Osteoblast (primary cell): ENCODE measurements around the gene ANKRD28. TPM values are rescaled to one million over a fixed set of nuclear protein-coding genes. Genes with fewer than 3 reads are reported as not detected.

Experiments
- DNase-seq: peaks from one replicate; pipeline ENCODE4 v3.0.0; 2011; ENCODE audit warnings: low spot score, mixed read lengths; ENCODE audit not compliant: insufficient read length; ENCODE audit errors: missing footprints
- H2AFZ ChIP-seq: 2 replicates; pipeline ENCODE4 v1.6.0; 2011; ENCODE audit warnings: mild to moderate bottlenecking, low read length
- H3K27ac ChIP-seq: 2 replicates; pipeline ENCODE4 v1.5.1; 2011; ENCODE audit warnings: mild to moderate bottlenecking, low read depth, low read length, moderate library complexity
- H3K27me3 ChIP-seq: 2 replicates; pipeline ENCODE4 v1.6.0; 2012; ENCODE audit warnings: mild to moderate bottlenecking, control low read depth, inconsistent platforms, low read length, moderate library complexity; ENCODE audit not compliant: insufficient read depth
- H3K36me3 ChIP-seq: 2 replicates; pipeline ENCODE4 v1.5.1; 2011; ENCODE audit warnings: mild to moderate bottlenecking, low read length, control low read depth, moderate library complexity; ENCODE audit not compliant: insufficient read depth
- H3K4me1 ChIP-seq: 2 replicates; pipeline ENCODE4 v1.5.1; 2011; ENCODE audit warnings: mild to moderate bottlenecking, low read length, control low read depth, moderate library complexity; ENCODE audit not compliant: insufficient read depth
- H3K4me2 ChIP-seq: 2 replicates; pipeline ENCODE4 v1.6.0; 2011; ENCODE audit warnings: mild to moderate bottlenecking, low read length; ENCODE audit not compliant: insufficient read depth
- H3K4me3 ChIP-seq: fragments of 200-600 bp; sonication (generic); 3 replicates; pipeline ENCODE4 v1.5.1; 2012; ENCODE audit warnings: mild to moderate bottlenecking, low read length, inconsistent platforms; ENCODE audit not compliant: insufficient read depth
- H3K79me2 ChIP-seq: 2 replicates; pipeline ENCODE4 v1.6.0; 2012; ENCODE audit warnings: mild to moderate bottlenecking, low read length, control low read depth, inconsistent platforms; ENCODE audit not compliant: insufficient read depth
- H3K9me3 ChIP-seq: 2 replicates; pipeline ENCODE4 v1.5.1; 2011; ENCODE audit warnings: low read depth, low read length, control low read depth
- H4K20me1 ChIP-seq: 2 replicates; pipeline ENCODE4 v1.6.0; 2012; ENCODE audit warnings: mild to moderate bottlenecking, low read length, control low read depth; ENCODE audit not compliant: insufficient read depth
- total RNA-seq: library from RNA; depleted of rRNA; stranded (reverse); fragments of >200 nt; gene quantifications from 2 replicates; pipeline ENCODE4 v1.2.3, GENCODE V29; 2012
- TF ChIP-seq, protein P1 (sequence below): IDR thresholded peaks from 2 replicates; pipeline ENCODE4 v1.5.1; 2011; ENCODE audit warnings: mild to moderate bottlenecking, low read depth, low read length, moderate library complexity; ENCODE audit errors: extremely low read depth

The ANKRD28 gene
- total RNA-seq, 1 donor: 223 TPM

DNA sequence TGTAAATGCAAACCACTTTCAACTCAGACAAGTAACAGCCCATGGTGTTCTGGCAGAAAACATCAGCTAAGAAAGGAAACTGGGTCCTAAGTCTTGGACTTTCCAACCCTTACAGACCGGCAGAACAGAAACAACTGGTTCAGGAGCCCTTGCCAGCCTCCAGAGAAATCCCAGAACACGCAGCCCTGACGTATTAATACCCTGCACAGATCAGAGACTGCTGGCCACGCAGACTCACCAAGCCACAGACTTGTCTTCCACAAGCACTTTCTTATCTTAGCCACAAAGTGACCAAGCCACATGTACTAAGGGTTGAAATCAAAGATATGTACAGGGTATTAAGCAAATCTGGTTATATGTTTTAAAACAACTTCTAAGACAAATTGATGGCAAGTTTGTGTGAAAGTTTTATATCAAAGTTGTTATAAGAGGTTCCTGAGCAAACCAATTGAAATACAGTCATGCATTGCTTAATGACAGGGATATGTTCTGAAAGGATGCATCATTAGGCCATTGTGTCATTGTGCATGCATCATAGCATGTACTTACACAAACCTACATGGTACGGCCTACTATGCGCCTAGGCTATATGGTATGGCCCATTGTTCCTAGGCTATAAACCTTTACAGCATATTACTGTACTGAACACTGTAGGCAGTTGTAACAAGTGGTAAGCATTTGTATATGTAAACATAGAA lies 159.4 kb downstream of the ANKRD28 start:
- no peak overlapping the region for H3K4me2 ChIP-seq
- DNase-seq: peak; percentile 11
- TF ChIP-seq, protein P1, sequence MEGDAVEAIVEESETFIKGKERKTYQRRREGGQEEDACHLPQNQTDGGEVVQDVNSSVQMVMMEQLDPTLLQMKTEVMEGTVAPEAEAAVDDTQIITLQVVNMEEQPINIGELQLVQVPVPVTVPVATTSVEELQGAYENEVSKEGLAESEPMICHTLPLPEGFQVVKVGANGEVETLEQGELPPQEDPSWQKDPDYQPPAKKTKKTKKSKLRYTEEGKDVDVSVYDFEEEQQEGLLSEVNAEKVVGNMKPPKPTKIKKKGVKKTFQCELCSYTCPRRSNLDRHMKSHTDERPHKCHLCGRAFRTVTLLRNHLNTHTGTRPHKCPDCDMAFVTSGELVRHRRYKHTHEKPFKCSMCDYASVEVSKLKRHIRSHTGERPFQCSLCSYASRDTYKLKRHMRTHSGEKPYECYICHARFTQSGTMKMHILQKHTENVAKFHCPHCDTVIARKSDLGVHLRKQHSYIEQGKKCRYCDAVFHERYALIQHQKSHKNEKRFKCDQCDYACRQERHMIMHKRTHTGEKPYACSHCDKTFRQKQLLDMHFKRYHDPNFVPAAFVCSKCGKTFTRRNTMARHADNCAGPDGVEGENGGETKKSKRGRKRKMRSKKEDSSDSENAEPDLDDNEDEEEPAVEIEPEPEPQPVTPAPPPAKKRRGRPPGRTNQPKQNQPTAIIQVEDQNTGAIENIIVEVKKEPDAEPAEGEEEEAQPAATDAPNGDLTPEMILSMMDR: no peak
- H3K36me3 ChIP-seq: no peaks in the 10 kb centered on the region
- H3K27me3 ChIP-seq: no peaks in the 10 kb centered on the region
- H3K79me2 ChIP-seq: no peaks in the 10 kb centered on the region
- H4K20me1 ChIP-seq: no peaks in the 10 kb centered on the region
- H2AFZ ChIP-seq: peak overlapping the region; percentile 12
- H3K9me3 ChIP-seq: no peaks in the 10 kb centered on the region
- no peak overlapping the region for H3K4me3 ChIP-seq
- H3K27ac ChIP-seq: peak overlapping the region; percentile 93
- peaks cover 54% of the 10 kb centered on the region for H3K4me1 ChIP-seq

DNA sequence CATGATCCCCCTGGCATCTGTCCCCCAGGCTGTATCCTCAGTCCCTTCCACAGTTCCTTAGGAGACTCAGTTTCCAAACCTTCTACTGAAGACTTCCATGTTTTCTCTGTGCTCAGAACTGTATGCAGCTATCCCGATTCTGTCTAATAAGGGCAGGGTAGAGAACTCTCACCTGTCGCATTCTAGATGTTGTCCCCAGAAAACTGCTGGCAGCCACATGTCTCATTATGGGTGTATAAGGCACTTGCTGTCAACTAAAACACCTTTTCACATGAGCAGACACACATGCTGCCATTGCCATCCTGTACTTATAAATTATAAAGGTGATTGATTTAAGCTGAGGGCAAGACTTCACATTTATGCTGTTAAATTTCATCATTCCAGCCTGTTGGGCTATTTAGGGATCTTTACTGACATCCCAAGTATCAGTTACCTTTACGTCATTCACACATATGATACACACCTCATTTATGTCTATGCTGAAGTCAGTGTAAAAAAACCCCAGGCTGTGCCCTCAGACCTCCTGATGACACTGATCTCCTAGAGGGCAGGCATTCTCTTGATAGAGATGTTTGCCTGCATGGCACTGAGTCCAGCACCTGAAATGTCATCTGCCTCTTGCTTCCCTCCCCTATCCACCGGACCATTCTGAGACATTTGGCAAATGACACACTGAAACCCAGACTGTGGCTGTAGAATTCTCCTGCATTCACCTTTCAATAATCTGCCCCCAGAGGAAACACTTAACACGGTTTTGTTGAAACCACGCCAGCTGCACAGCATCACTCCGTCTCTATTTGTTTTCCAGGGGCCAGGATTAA lies 160.4 kb downstream of the ANKRD28 start:
- H4K20me1 ChIP-seq: no peaks in the 10 kb centered on the region
- H3K36me3 ChIP-seq: no peaks in the 10 kb centered on the region
- H2AFZ ChIP-seq: no peak overlapping the region
- TF ChIP-seq, protein P1: no peak
- H3K4me1 ChIP-seq: peaks cover 55% of the 10 kb centered on the region
- peak overlapping the region; percentile 93 for H3K27ac ChIP-seq
- H3K79me2 ChIP-seq: peaks cover under 1% of the 10 kb centered on the region
- no peak overlapping the region for H3K4me3 ChIP-seq
- H3K4me2 ChIP-seq: no peak overlapping the region
- no peaks in the 10 kb centered on the region for H3K27me3 ChIP-seq
- no peak for DNase-seq
- no peaks in the 10 kb centered on the region for H3K9me3 ChIP-seq

DNA sequence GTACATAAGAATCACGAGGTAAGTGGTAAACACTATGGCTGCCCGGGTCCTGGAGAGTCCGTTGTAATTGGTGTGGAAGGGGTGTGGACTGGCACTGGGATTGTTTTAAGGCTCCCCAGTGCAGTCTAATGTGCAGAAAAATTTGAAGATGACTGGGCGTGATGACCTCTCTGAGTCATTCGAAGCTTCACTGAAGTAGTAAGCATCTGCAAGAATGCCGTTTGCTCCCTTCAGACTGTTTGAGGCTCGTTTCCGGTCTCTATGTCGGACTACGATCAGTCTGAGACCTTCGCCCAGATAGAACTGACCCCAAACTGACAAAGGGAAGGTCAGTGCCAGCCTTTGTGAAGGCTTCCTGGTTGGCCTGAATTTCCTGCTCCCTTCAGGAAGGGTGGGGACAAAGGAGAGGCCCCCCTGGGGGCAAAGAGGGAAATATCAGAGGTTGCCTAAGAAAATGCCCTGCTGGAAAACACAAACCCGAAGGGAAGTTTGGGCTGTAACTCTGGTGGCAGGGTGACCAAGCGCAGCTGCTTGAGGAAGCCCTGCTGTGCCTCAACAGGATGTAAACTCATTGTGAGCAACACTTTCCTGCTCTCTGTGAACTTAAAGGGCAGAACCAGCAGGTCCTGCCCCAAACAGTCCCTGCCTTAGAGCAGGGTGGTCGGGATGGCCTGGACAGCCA lies 161.6 kb downstream of the ANKRD28 start:
- Histone ChIP-seq H3K4me2 (peak overlapping the region; percentile 70), H3K79me2 (peaks cover 5% of the 10 kb centered on the region), H3K27me3 (no peaks in the 10 kb centered on the region), H3K4me1 (peaks cover 61% of the 10 kb centered on the region), H3K27ac (peak overlapping the region; percentile 93), H3K4me3 (peak overlapping the region; percentile 47), H4K20me1 (no peaks in the 10 kb centered on the region), H2AFZ (peak overlapping the region; percentile 83), H3K9me3 (no peaks in the 10 kb centered on the region), H3K36me3 (no peaks in the 10 kb centered on the region)
- TF ChIP-seq, protein P1: no peak
- DNase-seq: peak; percentile 73
